ENCODE measurements around the gene CASP7. TPM values are rescaled to one million over a fixed set of nuclear protein-coding genes. Genes with fewer than 3 reads are reported as not detected.

The CASP7 gene
- total RNA-seq, 4 donors from 2014 or later = 47.9 to 144 (median 103) TPM

- peaks cover 0 to 4% (median 1%) of the 10 kb centered on the region in 4 donors for H3K4me1 ChIP-seq
- no peak for DNase-seq
- H3K36me3 ChIP-seq = peaks cover 0 to 7% (median 0%) of the 10 kb centered on the region in 3 donors
- H3K9me3 ChIP-seq = peaks cover 0 to under 1% (median 0%) of the 10 kb centered on the region in 4 donors
- H3K27ac ChIP-seq = no peak overlapping the region
- no peaks in the 10 kb centered on the region for H3K27me3 ChIP-seq
- H3K4me3 ChIP-seq = no peak overlapping the region
- no peak for TF ChIP-seq POLR2A (IDR thresholded peaks at IDR 0.05)
- TF ChIP-seq, protein P1, sequence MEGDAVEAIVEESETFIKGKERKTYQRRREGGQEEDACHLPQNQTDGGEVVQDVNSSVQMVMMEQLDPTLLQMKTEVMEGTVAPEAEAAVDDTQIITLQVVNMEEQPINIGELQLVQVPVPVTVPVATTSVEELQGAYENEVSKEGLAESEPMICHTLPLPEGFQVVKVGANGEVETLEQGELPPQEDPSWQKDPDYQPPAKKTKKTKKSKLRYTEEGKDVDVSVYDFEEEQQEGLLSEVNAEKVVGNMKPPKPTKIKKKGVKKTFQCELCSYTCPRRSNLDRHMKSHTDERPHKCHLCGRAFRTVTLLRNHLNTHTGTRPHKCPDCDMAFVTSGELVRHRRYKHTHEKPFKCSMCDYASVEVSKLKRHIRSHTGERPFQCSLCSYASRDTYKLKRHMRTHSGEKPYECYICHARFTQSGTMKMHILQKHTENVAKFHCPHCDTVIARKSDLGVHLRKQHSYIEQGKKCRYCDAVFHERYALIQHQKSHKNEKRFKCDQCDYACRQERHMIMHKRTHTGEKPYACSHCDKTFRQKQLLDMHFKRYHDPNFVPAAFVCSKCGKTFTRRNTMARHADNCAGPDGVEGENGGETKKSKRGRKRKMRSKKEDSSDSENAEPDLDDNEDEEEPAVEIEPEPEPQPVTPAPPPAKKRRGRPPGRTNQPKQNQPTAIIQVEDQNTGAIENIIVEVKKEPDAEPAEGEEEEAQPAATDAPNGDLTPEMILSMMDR (IDR thresholded peaks at IDR 0.05) = no peak
Measured at GRCh38 chr10:113687037-113687436, 7.3 kb downstream of the CASP7 start.

GRCh38 chr10:113689057-113689456 is 9.3 kb downstream of the CASP7 start:
- Histone ChIP-seq H3K27ac (no peak overlapping the region), H3K27me3 (no peaks in the 10 kb centered on the region), H3K9me3 (peaks cover 0 to 12% (median 2%) of the 10 kb centered on the region in 4 donors), H3K4me1 (no peaks in the 10 kb centered on the region), H3K4me3 (no peak overlapping the region), H3K36me3 (peaks cover 0 to 16% (median 0%) of the 10 kb centered on the region in 3 donors)
- TF ChIP-seq POLR2A (IDR thresholded peaks at IDR 0.05) = no peak
- TF ChIP-seq, protein P1 (IDR thresholded peaks at IDR 0.05) = no peak
- no peak for DNase-seq

- Histone ChIP-seq H3K9me3 (peaks cover 0 to 15% (median 2%) of the 10 kb centered on the region in 4 donors), H3K4me1 (no peaks in the 10 kb centered on the region), H3K4me3 (no peak overlapping the region), H3K27ac (no peak overlapping the region), H3K27me3 (no peaks in the 10 kb centered on the region), H3K36me3 (peaks cover 0 to 16% (median 0%) of the 10 kb centered on the region in 3 donors)
- no peak for TF ChIP-seq POLR2A (IDR thresholded peaks at IDR 0.05)
- DNase-seq = no peak
Measured at GRCh38 chr10:113689574-113689973, 9.9 kb downstream of the CASP7 start.

- H3K27ac ChIP-seq = no peak overlapping the region
- peaks cover 0 to 15% (median 2%) of the 10 kb centered on the region in 4 donors for H3K9me3 ChIP-seq
- TF ChIP-seq, protein P1 (IDR thresholded peaks at IDR 0.05) = no peak
- no peak for TF ChIP-seq POLR2A (IDR thresholded peaks at IDR 0.05)
- H3K36me3 ChIP-seq = peaks cover 0 to 22% (median 0%) of the 10 kb centered on the region in 3 donors
- no peak overlapping the region for H3K4me3 ChIP-seq
- H3K27me3 ChIP-seq = no peaks in the 10 kb centered on the region
- no peaks in the 10 kb centered on the region for H3K4me1 ChIP-seq
- no peak for DNase-seq
Measured at GRCh38 chr10:113690749-113691148, 11.0 kb downstream of the CASP7 start.

GRCh38 chr10:113691381-113691780 is 11.7 kb downstream of the CASP7 start:
- Histone ChIP-seq H3K4me3 (no peak overlapping the region), H3K27ac (no peak overlapping the region), H3K4me1 (no peaks in the 10 kb centered on the region), H3K27me3 (no peaks in the 10 kb centered on the region), H3K36me3 (peaks cover 0 to 22% (median 0%) of the 10 kb centered on the region in 3 donors), H3K9me3 (peaks cover 0 to 15% (median 2%) of the 10 kb centered on the region in 4 donors)
- DNase-seq = no peak
- TF ChIP-seq, protein P1 (IDR thresholded peaks at IDR 0.05) = no peak
- no peak for TF ChIP-seq POLR2A (IDR thresholded peaks at IDR 0.05)

- H3K27ac ChIP-seq = no peak overlapping the region
- TF ChIP-seq POLR2A (IDR thresholded peaks at IDR 0.05) = no peak
- TF ChIP-seq, protein P1 (IDR thresholded peaks at IDR 0.05) = no peak
- no peak for DNase-seq
- H3K9me3 ChIP-seq = peaks cover 0 to 15% (median 2%) of the 10 kb centered on the region in 4 donors
- no peak overlapping the region for H3K4me3 ChIP-seq
- H3K4me1 ChIP-seq = no peaks in the 10 kb centered on the region
- peaks cover 0 to 25% (median 0%) of the 10 kb centered on the region in 3 donors for H3K36me3 ChIP-seq
- H3K27me3 ChIP-seq = no peaks in the 10 kb centered on the region
Measured at GRCh38 chr10:113692271-113692670, 12.6 kb downstream of the CASP7 start.

All from Peyer's patch (tissue), 4 donors.